Right lobe of liver (tissue), 4 donors: ENCODE measurements around the gene EMD.

Source experiments
- POLR2A ChIP-seq: fragments of 450-650 bp; IDR thresholded peaks from one replicate; pipeline ENCODE4 v1.6.1; 2017; ENCODE audit warnings: antibody characterized with exemption, mild to moderate bottlenecking
- TF ChIP-seq, protein P1 (sequence below), 4 donors: fragments of 200-600 bp in 3 of 4; fragments of 450-650 bp in 1 of 4; IDR thresholded peaks; one replicate each; pipeline versions ENCODE4 v1.5.1 to v1.8.0; 2016 to 2022; ENCODE audit warnings: antibody characterized with exemption in 4 of 4, mild to moderate bottlenecking in 2 of 4
- donor health status: DM: no; HTN: no; CAD: no.
- donor health status: DM: no; HTN: no; CAD: no.
- donor health status: DM: no; HTN: yes; CAD: no.

DNA sequence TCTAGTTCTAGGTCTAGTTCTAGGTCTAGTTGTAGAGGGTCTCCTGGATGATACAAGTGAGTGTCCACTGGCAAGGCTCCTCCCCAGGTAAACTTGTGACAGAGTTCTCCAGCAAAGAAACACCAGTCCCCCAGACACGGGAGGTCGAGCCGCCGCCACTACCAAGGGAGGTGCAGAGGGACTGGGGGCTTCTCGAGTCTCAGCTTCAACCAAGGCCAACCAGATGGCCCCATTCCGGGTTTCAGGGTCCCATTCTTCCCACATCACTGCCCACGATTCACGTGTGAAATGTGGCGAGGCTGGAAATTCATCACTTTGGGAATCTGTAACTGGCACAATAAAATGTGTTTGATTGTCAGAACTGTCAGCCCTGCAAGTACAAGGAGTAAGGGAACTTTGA, 46.0 kb upstream of the EMD start:
- TF ChIP-seq, protein P1, sequence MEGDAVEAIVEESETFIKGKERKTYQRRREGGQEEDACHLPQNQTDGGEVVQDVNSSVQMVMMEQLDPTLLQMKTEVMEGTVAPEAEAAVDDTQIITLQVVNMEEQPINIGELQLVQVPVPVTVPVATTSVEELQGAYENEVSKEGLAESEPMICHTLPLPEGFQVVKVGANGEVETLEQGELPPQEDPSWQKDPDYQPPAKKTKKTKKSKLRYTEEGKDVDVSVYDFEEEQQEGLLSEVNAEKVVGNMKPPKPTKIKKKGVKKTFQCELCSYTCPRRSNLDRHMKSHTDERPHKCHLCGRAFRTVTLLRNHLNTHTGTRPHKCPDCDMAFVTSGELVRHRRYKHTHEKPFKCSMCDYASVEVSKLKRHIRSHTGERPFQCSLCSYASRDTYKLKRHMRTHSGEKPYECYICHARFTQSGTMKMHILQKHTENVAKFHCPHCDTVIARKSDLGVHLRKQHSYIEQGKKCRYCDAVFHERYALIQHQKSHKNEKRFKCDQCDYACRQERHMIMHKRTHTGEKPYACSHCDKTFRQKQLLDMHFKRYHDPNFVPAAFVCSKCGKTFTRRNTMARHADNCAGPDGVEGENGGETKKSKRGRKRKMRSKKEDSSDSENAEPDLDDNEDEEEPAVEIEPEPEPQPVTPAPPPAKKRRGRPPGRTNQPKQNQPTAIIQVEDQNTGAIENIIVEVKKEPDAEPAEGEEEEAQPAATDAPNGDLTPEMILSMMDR (IDR thresholded peaks at IDR 0.05) = no peak
- TF ChIP-seq POLR2A = no peak
